ENCODE measurements around the gene IKZF4.
A peak's percentile ranks its signal among the peaks of the same experiment; 100 is the strongest.
"Not testable (repeated sequence)": the region's sequence is repeated elsewhere in the genome, so short reads cannot be mapped to it uniquely, and the experiment has no call there.

Gene IKZF4

GRCh38 chr12:55999999-56000540 is 20.8 kb upstream of the IKZF4 start:
- not testable (repeated sequence) for DNase-seq

DNA sequence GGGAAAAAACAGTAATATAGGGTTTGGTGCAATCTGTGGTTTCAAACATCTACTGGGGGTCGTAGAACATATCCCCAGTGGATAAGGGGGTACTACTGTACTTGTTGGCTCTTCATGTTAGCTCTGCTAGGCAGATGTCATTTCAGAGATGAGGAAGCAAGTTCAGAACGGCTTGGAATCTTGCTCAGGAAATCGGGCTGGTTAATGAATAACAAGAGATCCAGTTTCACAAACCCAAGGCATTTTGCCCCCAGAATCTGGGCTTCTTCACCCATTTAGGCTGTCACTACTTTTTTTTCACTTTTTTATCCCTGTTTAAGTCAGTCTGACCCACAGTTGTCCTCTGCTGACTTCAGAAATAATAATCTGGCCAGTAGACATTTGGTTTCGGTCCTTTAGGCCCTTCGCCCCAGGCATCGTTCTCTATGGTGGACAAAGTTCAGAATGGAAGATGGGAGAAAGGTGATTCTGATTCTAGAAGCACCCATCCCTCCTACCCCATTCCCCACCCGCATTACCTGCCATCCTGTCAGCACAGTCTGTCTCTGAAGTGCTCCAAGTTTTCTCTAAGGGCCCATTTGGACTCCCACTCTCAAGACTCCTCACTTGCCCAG is 19.2 kb upstream of the IKZF4 start:
- no peak for DNase-seq

- DNase-seq, result not testable (repeated sequence)
These were observed 17.5 kb upstream of the IKZF4 start for GRCh38 chr12:56003376-56003775.

- no peak for DNase-seq
These were observed 16.6 kb upstream of the IKZF4 start for GRCh38 chr12:56004211-56004610.

GRCh38 chr12:56007564-56008559 is 13.0 kb upstream of the IKZF4 start:
- peak; percentile 90 for DNase-seq

DNA sequence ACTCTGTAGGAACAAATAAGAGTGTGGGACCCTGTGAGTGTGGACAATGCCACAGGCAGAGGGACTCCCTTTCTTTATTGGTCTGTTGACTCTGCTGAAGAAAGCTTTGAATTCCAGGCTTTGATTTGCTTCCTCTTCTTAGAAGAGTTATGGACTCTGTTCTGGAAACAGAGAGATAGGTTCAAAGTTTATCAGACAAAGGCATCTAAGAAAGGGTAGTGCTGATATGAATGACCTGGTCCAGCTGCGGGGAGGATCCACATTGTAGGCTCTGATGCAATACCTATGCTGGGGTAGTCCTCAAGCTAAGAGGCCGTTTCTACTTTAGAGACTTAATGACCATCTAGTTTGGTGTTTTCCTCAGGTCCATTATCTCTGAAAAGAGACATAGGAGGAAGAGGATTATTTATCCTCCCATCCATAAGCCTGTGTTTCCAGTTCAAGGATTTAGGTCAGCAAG is 10.7 kb upstream of the IKZF4 start:
- no peak for DNase-seq

GRCh38 chr12:56011509-56012090 is 9.2 kb upstream of the IKZF4 start:
- no peak for DNase-seq

DNA sequence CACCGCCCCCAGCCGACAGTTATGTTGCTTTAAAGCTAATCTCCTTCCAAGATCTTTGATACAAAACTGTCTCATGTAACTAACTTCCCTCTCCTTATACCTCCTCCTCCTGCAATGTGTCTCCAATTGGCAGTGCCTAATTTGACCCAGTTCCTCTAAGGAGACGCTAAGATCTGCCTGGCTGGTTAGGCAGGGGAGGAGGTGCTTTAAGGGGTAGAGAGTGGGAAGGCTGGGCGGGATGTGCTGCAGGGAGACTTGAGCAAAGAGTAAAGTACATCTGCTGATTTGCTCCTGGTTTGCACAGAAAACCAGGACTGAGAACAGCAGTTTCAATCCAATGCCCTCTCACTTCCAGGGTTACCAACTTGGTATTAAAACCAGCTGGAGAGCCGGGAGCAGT is 7.4 kb upstream of the IKZF4 start:
- DNase-seq, result no peak

- no peak for DNase-seq
These were observed 6.6 kb upstream of the IKZF4 start for GRCh38 chr12:56014205-56014604.

GRCh38 chr12:56017181-56017580 is 3.7 kb upstream of the IKZF4 start:
- DNase-seq, result no peak

GRCh38 chr12:56018356-56018755 is 2.5 kb upstream of the IKZF4 start:
- no peak for DNase-seq

GRCh38 chr12:56021889-56022497 is 1.1 kb downstream of the IKZF4 start:
- no peak for DNase-seq

DNA sequence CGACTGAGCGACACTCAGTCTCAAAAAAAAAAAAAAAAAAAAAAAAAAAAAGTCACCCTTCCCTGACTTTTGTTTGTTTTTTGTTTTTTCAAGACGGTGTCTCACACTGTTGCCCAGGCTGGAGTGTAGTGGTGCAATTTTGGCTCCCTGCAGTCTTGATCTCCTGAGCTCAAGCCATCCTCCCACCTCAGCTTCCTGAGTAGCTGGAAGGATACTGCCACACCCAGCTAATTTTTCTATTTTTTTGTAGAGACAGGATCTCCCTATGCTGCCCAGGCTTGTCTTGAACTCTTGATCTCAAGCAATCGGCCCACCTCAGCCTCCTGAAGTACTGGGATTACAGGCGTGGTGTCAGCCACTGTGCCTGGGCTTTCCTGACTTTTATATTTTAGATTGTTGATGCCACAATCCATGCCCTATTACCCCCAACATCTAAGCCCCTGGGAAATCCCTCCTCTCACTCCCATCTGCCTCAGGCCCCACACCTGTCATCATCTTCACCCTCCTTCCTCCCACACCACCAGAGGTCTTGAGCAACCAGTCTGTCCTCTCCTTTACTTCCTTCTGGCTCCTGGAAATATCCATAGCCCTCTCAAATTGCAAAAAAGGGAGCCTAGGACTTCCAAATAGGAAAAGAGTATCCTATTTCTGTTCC is 7.8 kb downstream of the IKZF4 start:
- no peak for DNase-seq

DNA sequence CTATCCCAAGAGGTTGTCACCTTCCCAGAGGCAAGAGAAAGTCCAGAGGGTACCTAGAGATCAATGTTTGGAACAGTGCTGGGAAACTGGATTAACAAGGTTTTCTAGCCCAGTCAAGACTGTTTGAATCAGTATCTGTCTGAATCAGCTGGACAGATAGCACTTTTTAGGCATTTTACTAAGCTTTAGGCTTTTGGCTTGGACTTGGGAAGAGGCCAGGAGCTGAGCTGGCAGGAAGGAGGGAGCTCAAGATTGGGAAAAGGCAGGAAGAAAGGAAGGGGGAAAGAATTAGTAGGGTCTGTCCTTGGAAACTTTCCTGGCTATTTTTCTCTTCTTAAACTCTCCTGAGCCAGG is 8.3 kb downstream of the IKZF4 start:
- no peak for DNase-seq

- DNase-seq, result peak; percentile 52
These were observed 8.9 kb downstream of the IKZF4 start for GRCh38 chr12:56029666-56030293.

GRCh38 chr12:56031987-56032386 is 11.1 kb downstream of the IKZF4 start:
- no peak for DNase-seq

- DNase-seq, result no peak
These were observed 13.9 kb downstream of the IKZF4 start for GRCh38 chr12:56034586-56035332.

DNA sequence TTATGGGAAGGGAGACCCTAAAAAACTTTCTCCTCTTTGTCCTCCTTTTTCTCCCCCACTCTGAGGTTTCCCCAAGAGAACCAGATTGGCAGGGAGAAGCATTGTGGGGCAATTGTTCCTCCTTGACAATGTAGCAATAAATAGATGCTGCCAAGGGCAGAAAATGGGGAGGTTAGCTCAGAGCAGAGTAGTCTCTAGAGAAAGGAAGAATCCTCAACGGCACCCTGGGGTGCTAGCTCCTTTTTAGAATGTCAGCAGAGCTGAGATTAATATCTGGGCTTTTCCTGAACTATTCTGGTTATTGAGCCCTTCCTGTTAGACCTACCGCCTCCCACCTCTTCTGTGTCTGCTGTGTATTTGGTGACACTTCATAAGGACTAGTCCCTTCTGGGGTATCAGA is 16.3 kb downstream of the IKZF4 start:
- no peak for DNase-seq

GRCh38 chr12:56038022-56038655 is 17.3 kb downstream of the IKZF4 start:
- no peak for DNase-seq

- DNase-seq, result no peak
These were observed 19.3 kb downstream of the IKZF4 start for GRCh38 chr12:56040151-56040550.
